ENCODE measurements around the gene CASZ1.

CASZ1 gene

GRCh38 chr1:10724948-10725847, 71.2 kb downstream of the CASZ1 start:
- DNase-seq (ENCODE audit: low read depth), result no peak

DNA sequence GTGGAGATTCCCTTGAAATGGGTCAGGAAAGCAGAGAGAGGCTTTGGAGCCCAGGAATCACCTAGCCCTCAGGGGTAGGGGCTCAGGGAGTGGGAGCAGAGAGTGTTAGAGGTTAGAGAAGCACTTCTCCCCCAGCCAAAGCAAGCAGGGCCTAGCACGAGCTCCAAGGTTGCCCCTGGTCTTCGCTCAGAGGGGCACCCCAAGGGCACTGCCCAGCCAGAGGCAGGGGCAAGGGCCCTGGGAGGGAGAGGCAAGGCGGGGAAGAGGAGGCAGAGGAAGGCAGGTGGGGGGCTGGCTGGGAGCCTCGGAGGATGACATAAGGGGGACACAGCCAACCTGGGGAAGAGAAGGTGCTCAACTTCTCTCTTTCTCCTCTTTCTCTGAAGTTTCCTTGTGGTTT, 71.9 kb downstream of the CASZ1 start:
- DNase-seq (ENCODE audit: low read depth), result no peak

DNA sequence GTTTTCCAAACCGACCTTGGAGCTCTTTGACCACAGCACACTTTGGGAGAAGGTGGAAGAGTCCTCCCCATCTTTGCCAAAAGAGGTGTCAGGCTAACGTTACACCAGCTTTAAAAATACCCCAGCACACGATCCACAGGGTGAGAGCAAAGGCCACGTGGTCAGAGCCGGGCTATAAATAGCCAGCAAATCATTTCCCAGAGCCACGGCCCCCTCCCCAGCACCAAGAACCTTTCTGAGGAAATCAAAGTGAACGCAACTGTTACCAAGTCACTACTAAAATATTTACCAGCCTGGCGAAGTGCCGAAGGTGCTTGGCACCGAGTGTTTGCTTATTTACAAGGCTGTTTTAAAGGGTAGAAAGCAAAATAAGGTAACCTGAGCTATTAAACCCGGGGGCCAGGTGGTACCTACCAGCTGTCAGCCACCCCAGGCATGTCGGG, 72.4 kb downstream of the CASZ1 start:
- DNase-seq (ENCODE audit: low read depth), result no peak

GRCh38 chr1:10723317-10723716, 73.1 kb downstream of the CASZ1 start:
- DNase-seq (ENCODE audit: low read depth), result no peak

DNA sequence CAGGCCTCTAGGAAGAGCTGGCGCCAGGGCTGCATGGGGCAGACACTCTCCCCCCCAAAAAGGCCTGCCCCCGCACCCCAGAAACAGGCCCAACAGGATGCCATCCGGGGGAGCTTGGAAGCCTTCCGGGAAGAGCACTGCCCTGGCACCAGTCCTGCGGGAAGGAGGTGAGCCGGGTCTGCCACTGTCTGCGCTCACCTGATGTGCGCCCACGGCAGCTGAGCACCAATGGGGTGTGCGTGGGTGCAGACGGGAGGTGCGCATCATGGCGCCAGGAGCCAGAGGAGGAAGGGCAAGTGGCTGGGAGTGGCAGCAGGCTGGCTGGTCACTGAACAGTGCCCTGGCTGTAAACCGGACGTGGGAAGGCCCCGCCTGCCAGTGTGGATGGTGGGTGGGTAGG, 73.6 kb downstream of the CASZ1 start:
- DNase-seq (ENCODE audit: low read depth), result no peak

GRCh38 chr1:10721381-10722321, 74.8 kb downstream of the CASZ1 start:
- DNase-seq (ENCODE audit: low read depth), result no peak

DNA sequence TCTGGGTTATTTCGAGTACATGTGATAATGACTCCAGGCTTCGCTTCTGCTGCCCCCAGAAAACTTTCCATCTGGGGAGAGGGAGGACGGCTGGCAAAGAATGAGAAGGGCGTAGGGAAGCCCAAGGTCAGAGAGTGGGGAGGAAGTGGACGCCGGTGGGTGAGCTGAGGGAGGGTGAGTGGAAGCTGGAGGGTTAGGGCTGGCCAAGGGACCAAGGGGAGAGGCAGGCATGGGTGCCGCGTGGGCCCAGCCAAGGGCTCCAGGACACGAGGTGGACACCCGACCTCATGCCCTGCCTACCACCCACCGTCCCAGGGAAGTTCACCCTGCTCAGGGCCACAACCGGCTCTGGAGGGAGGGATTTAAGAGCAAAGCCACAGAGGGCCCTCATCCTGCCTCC, 75.8 kb downstream of the CASZ1 start:
- no peak for DNase-seq (ENCODE audit: low read depth)

GRCh38 chr1:10718083-10718415, 78.4 kb downstream of the CASZ1 start:
- no peak for DNase-seq (ENCODE audit: low read depth)

DNA sequence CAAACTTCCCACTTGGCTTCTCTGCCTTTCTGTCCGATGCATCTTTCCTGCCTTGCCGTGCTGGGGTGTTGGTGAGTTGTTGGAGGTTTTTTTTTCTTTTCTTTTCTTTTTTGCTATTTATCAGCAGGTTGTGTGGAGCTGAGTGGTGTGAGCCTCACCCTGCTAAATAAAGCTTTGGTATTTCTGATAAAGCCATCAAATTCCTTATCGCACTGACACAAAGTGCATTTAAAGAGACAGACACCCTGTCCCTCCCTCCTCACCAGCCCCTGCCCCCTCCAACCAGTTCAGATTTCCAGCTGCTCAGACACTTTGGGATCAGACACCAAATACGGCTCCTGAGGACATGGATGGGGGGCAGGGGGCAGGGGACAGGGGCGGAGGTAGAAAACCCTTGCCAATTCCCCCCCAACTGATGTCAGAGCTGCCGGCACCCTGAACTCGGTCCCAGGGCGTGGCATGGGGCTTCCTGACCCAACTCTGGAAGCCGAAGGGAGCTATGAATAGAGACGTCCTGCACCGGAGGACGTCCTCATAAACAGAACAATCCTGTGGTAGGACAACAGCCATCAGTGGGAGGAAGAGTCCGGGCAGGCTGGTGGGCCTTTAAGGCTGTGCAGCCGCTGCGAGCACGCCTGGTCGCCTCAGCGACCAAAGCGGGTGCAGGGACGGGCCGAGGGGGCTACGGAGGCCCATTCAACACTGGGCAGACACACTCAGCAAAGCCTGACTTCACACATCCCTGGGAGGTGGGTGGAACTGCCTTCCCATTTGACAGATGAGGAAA, 79.0 kb downstream of the CASZ1 start:
- no peak for DNase-seq (ENCODE audit: low read depth)

GRCh38 chr1:10716840-10717239, 79.6 kb downstream of the CASZ1 start:
- DNase-seq (ENCODE audit: low read depth), result no peak

GRCh38 chr1:10714337-10715114, 81.9 kb downstream of the CASZ1 start:
- DNase-seq (ENCODE audit: low read depth), result no peak

DNA sequence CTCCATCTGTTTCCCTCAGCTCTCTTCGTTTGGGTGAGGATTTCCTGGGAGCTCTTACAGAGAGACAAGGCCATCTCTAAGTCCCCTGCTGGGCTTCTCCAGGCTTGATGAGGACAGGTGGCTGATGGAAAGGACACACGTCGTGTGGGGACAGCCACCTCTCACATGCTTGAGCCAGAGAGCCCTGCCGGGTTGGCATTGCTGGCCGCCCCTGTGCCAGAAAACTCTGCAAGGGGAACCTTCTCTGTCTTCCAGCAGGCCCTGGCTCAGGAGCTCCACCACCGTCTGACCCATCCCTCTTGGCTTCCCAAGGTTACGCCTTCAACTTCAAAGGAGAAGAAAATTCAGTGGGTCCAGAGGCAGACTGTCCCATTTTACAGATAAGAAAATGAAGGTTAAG, 82.8 kb downstream of the CASZ1 start:
- no peak for DNase-seq (ENCODE audit: low read depth)

DNA sequence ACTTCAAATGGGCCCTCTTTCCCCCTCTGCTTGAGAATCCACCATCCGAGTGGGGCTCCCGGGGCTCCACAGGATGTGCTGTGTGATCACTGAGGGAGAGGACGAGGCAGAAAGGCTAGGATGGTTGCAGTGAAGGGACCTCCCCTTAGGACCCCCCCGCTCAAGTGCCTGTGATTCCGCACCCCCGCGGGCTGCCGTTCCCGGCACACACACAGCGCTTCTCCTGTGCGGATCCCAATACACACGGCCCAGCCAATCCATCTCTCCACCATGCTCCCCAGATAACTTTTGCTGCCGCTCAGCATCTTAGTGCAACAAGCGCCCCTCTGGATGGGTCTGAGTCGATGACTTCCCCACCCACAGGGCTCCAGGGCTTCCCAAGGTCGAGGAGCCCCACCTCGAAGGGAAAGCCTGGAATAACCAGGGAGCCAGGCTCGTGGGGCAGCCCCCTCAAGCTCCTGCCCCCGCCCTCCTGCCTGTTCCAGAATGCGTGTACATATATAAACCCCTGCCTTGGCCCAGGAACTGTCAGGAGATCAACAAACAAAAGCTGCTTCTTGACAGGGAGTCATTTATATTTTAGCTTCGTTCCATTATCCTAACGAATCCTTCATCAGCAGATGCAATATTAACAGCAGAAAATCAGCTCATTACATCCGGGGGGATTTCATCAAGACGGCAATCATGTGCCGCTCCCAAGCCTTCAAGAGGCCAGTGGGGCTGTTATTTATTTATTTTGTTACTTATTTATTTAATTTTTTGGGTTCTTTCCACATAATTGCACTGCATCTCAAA, 83.7 kb downstream of the CASZ1 start:
- no peak for DNase-seq (ENCODE audit: low read depth)

- DNase-seq (ENCODE audit: low read depth), result no peak
Observed at GRCh38 chr1:10710489-10710888, 86.0 kb downstream of the CASZ1 start.

DNA sequence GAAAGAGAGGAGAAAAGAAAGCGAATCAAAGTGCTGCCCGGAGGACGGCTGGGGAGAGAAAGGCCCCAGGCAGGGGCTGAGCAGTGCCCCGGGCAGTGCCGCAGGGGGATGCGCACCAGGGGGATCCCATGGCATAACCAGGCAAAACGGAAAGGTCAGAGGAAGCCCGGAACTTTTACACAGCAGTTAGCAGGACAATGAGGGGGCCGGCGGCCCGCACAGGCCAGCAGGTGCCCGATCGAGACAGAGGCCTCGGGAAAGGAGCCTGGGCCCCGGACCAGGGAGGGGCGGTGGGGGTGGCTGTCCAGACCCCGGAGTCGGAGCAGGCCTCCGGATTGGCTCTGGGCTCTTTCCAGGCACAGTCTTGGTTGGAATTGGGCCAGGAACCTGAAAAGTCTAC, 86.8 kb downstream of the CASZ1 start:
- no peak for DNase-seq (ENCODE audit: low read depth)

- DNase-seq (ENCODE audit: low read depth), result no peak
Observed at GRCh38 chr1:10709165-10709564, 87.3 kb downstream of the CASZ1 start.

DNA sequence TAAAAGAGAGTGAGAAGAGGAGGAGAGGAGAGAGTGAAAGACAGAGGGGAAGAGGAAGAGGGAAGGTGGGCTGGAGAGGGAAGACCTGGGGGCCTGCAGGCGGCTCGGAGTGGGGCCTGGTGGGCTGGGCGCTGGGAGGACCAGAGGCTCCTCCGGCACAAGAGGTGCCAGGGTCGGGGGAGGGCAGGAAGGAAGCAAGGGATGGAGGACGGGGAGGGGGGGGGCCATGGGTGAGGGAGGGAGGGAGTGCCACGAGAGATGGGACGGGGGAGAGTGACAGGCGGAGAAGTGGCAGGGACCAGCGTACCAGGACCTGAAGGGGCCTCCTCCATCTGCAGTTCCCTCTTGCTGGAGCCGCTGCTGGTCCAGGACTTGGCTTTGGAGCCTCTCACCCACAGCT, 87.7 kb downstream of the CASZ1 start:
- DNase-seq (ENCODE audit: low read depth), result no peak

GRCh38 chr1:10707208-10707607, 89.2 kb downstream of the CASZ1 start:
- no peak for DNase-seq (ENCODE audit: low read depth)

DNA sequence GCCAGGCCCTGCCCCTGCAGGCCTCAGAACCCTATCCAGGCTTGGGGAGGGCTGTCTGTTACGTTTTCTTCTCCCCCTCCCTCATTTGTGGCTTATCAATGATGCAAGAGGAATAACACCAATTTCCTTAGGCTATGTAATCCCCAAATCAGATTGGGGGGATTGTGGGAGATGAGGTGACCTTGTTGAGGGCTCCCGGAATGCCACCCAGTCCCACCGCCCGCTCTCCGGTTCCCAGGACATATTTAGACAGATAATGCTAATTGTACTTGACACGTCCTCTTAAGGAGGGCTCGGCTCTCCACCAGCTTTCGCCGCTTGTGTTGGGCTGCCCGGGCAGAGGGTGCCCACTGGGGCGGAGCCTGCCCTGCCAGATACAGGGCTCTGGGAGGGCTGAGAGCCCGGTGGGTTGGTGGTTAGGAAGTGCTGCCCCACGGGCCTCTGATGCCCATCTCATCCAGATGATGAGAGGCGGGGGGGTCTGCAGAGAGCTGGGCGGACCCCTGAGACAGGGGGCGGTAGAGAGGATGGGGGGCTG, 90.0 kb downstream of the CASZ1 start:
- no peak for DNase-seq (ENCODE audit: low read depth)

- no peak for DNase-seq (ENCODE audit: low read depth)
Observed at GRCh38 chr1:10705953-10706352, 90.5 kb downstream of the CASZ1 start.

All from stimulated activated CD8-positive, alpha-beta memory T cell treated with anti-CD3 and anti-CD28 coated beads, Interleukin-15, amount 100 ng/mL, for 24 hours (primary cell).